MM.1S (cell line): ENCODE data around the gene ADD1.

ENCODE experiments used
- DNase-seq: peaks from one replicate; pipeline ENCODE4 v3.0.0-alpha.2; 2015
- H2AFZ ChIP-seq: fragments of 300-600 bp; sonication (generic); 2 replicates; pipeline ENCODE4 v1.6.0; 2016; ENCODE audit warnings: antibody characterized with exemption, low read length
- H3F3A ChIP-seq: fragments of 300-600 bp; sonication (generic); 2 replicates; pipeline ENCODE4 v1.6.1; 2016; ENCODE audit warnings: mild to moderate bottlenecking, antibody characterized with exemption, low read length, moderate library complexity, mixed read lengths; ENCODE audit not compliant: insufficient read depth
- H3K27ac ChIP-seq: fragments of 300-600 bp; sonication (generic); 2 replicates; pipeline ENCODE4 v1.5.1; 2016; ENCODE audit warnings: mild to moderate bottlenecking, low read length
- H3K27me3 ChIP-seq: fragments of 300-600 bp; sonication (generic); replicated peaks from 2 replicates; pipeline ENCODE4 v1.6.0; 2016; ENCODE audit warnings: low read length; ENCODE audit not compliant: insufficient read depth
- H3K36me3 ChIP-seq: fragments of 300-600 bp; sonication (generic); replicated peaks from 2 replicates; pipeline ENCODE4 v1.6.1; 2016; ENCODE audit warnings: mild to moderate bottlenecking, low read length, mixed read lengths; ENCODE audit not compliant: insufficient read depth
- H3K4me1 ChIP-seq: fragments of 300-600 bp; sonication (generic); 2 replicates; pipeline ENCODE4 v1.6.1; 2016; ENCODE audit warnings: low read length, mixed read lengths
- H3K4me2 ChIP-seq: fragments of 300-600 bp; sonication (generic); 2 replicates; pipeline ENCODE4 v1.6.0; 2016; ENCODE audit warnings: low read depth, low read length
- H3K4me3 ChIP-seq: fragments of 300-600 bp; sonication (generic); 2 replicates; pipeline ENCODE4 v1.5.1; 2016; ENCODE audit warnings: low read length, mixed read lengths
- H3K79me2 ChIP-seq: fragments of 300-600 bp; sonication (generic); 2 replicates; pipeline ENCODE4 v1.6.1; 2016; ENCODE audit warnings: mixed run types, low read length, mixed read lengths
- H3K9ac ChIP-seq: fragments of 300-600 bp; sonication (generic); 2 replicates; pipeline ENCODE4 v1.6.1; 2016; ENCODE audit warnings: low read length, mixed read lengths
- H3K9me2 ChIP-seq: fragments of 300-600 bp; sonication (generic); replicated peaks from 2 replicates; pipeline ENCODE4 v1.6.1; 2016; ENCODE audit warnings: mild to moderate bottlenecking, low read length, mixed read lengths; ENCODE audit not compliant: insufficient read depth
- H3K9me3 ChIP-seq: fragments of 300-600 bp; sonication (generic); replicated peaks from 2 replicates; pipeline ENCODE4 v1.6.1; 2016; ENCODE audit warnings: mild to moderate bottlenecking, low read length, mixed read lengths; ENCODE audit not compliant: insufficient read depth
- H4K20me1 ChIP-seq: fragments of 300-600 bp; sonication (generic); 2 replicates; pipeline ENCODE4 v1.6.1; 2016; ENCODE audit warnings: mild to moderate bottlenecking, low read length, moderate library complexity, mixed read lengths; ENCODE audit not compliant: insufficient read depth
- EZH2 ChIP-seq: fragments of 300-600 bp; sonication (generic); optimal IDR thresholded peaks from 2 replicates; pipeline ENCODE3; 2017; ENCODE audit warnings: low read depth, mild to moderate bottlenecking, antibody characterized with exemption, low read length, mixed read lengths
- EZH2phosphoT487 ChIP-seq: fragments of 300-600 bp; sonication (generic); IDR thresholded peaks from 2 replicates; pipeline ENCODE4 v1.6.1; 2018; ENCODE audit warnings: antibody characterized with exemption, low read length
- TF ChIP-seq, protein P1 (sequence below): fragments of 300-600 bp; sonication (generic); IDR thresholded peaks from 2 replicates; pipeline ENCODE4 v1.5.1; 2016; ENCODE audit warnings: antibody characterized with exemption, low read length, mixed read lengths

ADD1 gene

DNA sequence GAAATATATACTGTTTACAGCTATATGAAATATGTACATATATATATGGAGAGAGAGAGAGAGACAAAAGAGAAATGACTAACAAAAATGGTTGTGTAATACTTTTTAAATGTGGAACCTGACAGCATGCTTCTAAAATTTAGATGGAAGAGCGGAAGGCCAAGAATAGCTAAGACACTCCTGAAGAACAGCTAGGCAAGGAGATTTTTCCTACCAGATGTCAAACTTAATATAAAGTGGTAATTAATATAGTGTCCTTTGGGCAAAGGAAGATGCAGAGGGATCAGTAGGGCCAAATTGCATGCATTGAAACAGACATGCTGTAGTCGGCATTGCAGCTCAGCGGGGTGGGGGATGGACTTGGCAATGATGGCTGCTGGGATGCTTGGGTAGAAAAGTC lies 45.2 kb downstream of the ADD1 start:
- no peaks in the 10 kb centered on the region for H3K79me2 ChIP-seq
- no peak overlapping the region for H3K27ac ChIP-seq
- no peak overlapping the region for H3K4me2 ChIP-seq
- H3K4me1 ChIP-seq: no peaks in the 10 kb centered on the region
- TF ChIP-seq EZH2phosphoT487 (no peak), EZH2 (no peak)
- TF ChIP-seq, protein P1, sequence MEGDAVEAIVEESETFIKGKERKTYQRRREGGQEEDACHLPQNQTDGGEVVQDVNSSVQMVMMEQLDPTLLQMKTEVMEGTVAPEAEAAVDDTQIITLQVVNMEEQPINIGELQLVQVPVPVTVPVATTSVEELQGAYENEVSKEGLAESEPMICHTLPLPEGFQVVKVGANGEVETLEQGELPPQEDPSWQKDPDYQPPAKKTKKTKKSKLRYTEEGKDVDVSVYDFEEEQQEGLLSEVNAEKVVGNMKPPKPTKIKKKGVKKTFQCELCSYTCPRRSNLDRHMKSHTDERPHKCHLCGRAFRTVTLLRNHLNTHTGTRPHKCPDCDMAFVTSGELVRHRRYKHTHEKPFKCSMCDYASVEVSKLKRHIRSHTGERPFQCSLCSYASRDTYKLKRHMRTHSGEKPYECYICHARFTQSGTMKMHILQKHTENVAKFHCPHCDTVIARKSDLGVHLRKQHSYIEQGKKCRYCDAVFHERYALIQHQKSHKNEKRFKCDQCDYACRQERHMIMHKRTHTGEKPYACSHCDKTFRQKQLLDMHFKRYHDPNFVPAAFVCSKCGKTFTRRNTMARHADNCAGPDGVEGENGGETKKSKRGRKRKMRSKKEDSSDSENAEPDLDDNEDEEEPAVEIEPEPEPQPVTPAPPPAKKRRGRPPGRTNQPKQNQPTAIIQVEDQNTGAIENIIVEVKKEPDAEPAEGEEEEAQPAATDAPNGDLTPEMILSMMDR: no peak
- no peak overlapping the region for H3K9ac ChIP-seq
- no peaks in the 10 kb centered on the region for H4K20me1 ChIP-seq
- no peak overlapping the region for H2AFZ ChIP-seq
- no peak for DNase-seq
- H3K27me3 ChIP-seq: no peaks in the 10 kb centered on the region
- H3K9me2 ChIP-seq: no peaks in the 10 kb centered on the region
- H3F3A ChIP-seq: no peaks in the 10 kb centered on the region
- no peak overlapping the region for H3K4me3 ChIP-seq
- H3K9me3 ChIP-seq: no peaks in the 10 kb centered on the region
- peaks cover 7% of the 10 kb centered on the region; the same call in 1 of the 2 replicates for H3K36me3 ChIP-seq

DNA sequence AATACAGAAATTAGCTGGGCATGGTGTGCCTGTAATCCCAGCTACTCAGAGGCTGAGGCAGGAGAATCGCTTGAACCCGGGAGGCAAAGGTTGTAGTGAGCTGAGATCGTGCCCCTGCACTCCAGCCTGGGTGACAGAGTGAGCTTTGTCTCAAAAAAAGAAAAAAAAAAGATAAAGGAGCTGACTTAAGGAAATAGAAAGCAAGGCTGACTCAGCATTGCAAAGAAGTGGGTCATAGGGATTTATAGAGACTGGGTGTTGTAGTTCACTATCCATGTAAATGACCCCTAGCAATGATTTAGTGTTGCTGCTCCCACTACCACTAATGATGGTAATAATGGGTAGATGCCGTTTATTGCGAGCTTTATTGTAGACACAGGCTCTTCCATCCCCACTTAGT lies 47.6 kb downstream of the ADD1 start:
- Histone ChIP-seq H3K27ac (no peak overlapping the region), H3K4me2 (no peak overlapping the region), H3K4me3 (no peak overlapping the region)

DNA sequence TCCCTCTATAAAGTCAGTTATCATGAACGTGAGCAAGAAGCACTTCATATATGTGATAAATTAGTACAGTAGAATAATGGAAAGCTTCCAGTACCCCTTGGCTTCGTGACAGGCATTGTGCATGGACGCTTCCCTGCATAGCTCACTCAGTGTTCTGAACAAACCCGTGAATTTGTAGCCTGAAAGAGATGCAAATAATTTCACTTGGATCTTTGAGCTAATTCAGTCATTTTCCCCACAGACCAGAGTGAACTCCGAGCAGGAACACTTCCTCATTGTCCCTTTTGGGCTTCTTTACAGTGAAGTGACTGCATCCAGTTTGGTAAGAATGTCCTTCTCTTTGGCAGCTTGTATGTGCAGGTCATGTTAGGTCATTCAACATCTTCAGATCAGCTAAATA lies 50.1 kb downstream of the ADD1 start:
- H3F3A ChIP-seq: no peaks in the 10 kb centered on the region

More for the DNA sequence above, 47.6 kb downstream of the ADD1 start:
- DNase-seq: no peak
- no peak overlapping the region for H2AFZ ChIP-seq
- H3K9ac ChIP-seq: no peak overlapping the region
- TF ChIP-seq EZH2phosphoT487: no peak
- TF ChIP-seq, protein P1: no peak
- no peak for TF ChIP-seq EZH2
- no peaks in the 10 kb centered on the region for H3K79me2 ChIP-seq
- H3K9me3 ChIP-seq: no peaks in the 10 kb centered on the region
- no peaks in the 10 kb centered on the region for H3F3A ChIP-seq
- no peaks in the 10 kb centered on the region; the same call in 1 of the 2 replicates for H3K36me3 ChIP-seq
- H3K27me3 ChIP-seq: no peaks in the 10 kb centered on the region
- no peaks in the 10 kb centered on the region for H3K4me1 ChIP-seq
- H4K20me1 ChIP-seq: no peaks in the 10 kb centered on the region
- H3K9me2 ChIP-seq: no peaks in the 10 kb centered on the region

More for the DNA sequence above, 50.1 kb downstream of the ADD1 start:
- TF ChIP-seq EZH2phosphoT487 (no peak), EZH2 (no peak)
- TF ChIP-seq, protein P1: no peak
- Histone ChIP-seq H3K27me3 (no peaks in the 10 kb centered on the region), H3K27ac (no peak overlapping the region), H3K79me2 (no peaks in the 10 kb centered on the region), H3K4me3 (no peak overlapping the region), H3K4me1 (no peaks in the 10 kb centered on the region), H3K9ac (no peak overlapping the region), H2AFZ (no peak overlapping the region), H3K36me3 (no peaks in the 10 kb centered on the region; the same call in 1 of the 2 replicates), H3K4me2 (no peak overlapping the region), H3K9me2 (no peaks in the 10 kb centered on the region), H4K20me1 (no peaks in the 10 kb centered on the region), H3K9me3 (no peaks in the 10 kb centered on the region)
- no peak for DNase-seq
